Esophagus squamous epithelium (tissue), 5 donors: ENCODE results near the gene STK4. TPM values are rescaled to one million over a fixed set of nuclear protein-coding genes. Genes with fewer than 3 reads are reported as not detected.

ENCODE experiments used
- DNase-seq: peaks from one replicate; lab custom pipeline; 2025; lab: John Stamatoyannopoulos, UW
- H3K27ac ChIP-seq, 4 donors: fragments of 200-600 bp; sonication (generic); one replicate each; pipeline ENCODE4 v1.5.1; 2016 to 2019; ENCODE audit warnings: mild to moderate bottlenecking in 1 of 4
- H3K27me3 ChIP-seq, 4 donors: fragments of 200-600 bp; sonication (generic); 1 replicate in 3 of 4; 2 replicates in 1 of 4; pipeline versions ENCODE4 v1.5.1 to v1.6.0; 2017 to 2021; ENCODE audit warnings: antibody characterized with exemption in 1 of 4
- H3K36me3 ChIP-seq, 3 donors: fragments of 200-600 bp; sonication (generic); one replicate each; pipeline ENCODE4 v1.5.1; 2016 to 2019
- H3K4me1 ChIP-seq, 3 donors: fragments of 200-600 bp; sonication (generic); one replicate each; pipeline ENCODE4 v1.5.1; 2017 to 2019
- H3K4me3 ChIP-seq, 4 donors: fragments of 200-600 bp; sonication (generic); 1 replicate in 3 of 4; 2 replicates in 1 of 4; pipeline ENCODE4 v1.5.1; 2016 to 2019; ENCODE audit warnings: mild to moderate bottlenecking in 2 of 4, moderate library complexity in 1 of 4
- H3K9me3 ChIP-seq, 3 donors: fragments of 200-600 bp; sonication (generic); one replicate each; pipeline ENCODE4 v1.5.1; 2016 to 2019
- POLR2A ChIP-seq, 4 donors: fragments of 450-650 bp; IDR thresholded peaks; one replicate each; pipeline ENCODE4 v1.6.1; 2017; ENCODE audit warnings: antibody characterized with exemption in 4 of 4, mild to moderate bottlenecking in 4 of 4, moderate library complexity in 3 of 4
- WGBS, 2 donors: methylation state at CpG; one replicate each; pipeline ENCODE4 v1.1.5; 2018; 5-methylcytosine and 5-hydroxymethylcytosine counted together
- intact Hi-C: fragments of 100-400 bp; cut with DNase I; formaldehyde crosslinking; loops from one replicate; pipeline ENCODE4 v1.15.0; 2022
- total RNA-seq, 4 donors: library from RNA; depleted of rRNA; stranded (reverse); fragments of >200 nt; gene quantifications; one replicate each; pipeline ENCODE4 v1.1.0, GENCODE V29; 2016
- TF ChIP-seq, protein P1 (sequence below), 6 experiments: fragments of 450-650 bp in 4 of 6; fragments of 200-600 bp in 2 of 6; sonication (generic) in 2 of 6; IDR thresholded peaks; one replicate each; pipeline ENCODE4 v1.5.1; 2016 to 2019; ENCODE audit warnings: antibody characterized with exemption in 6 of 6, mild to moderate bottlenecking in 4 of 6, moderate library complexity in 4 of 6
- donor health status: DM: yes; HTN: yes; CAD: no.

STK4 gene
- total RNA-seq, 4 donors from 2014 or later, result 14.6 to 29.8 (median 17.6) TPM

DNA sequence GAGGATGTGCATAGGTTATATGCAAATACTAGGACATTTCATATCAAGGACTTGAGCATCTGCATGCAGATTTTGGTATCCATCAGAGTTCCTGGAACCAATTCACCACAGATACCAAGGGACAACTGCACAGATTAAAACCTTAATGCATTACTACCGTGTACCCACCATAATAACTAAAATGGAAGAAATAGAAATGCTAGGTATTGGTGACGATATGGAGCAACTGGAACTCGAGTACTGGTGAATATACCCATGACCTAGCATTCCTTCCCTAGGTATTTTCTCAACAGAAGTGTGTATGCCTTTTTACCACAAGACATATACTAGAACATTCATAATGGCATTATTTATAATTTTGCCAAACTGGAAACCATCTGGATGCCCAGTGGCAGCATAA is 116.2 kb downstream of the STK4 start:
- intact Hi-C loops, result no loop called here
- H3K4me3 ChIP-seq, result no peak overlapping the region
- peaks cover 0 to 52% (median 0%) of the 10 kb centered on the region in 3 donors for H3K36me3 ChIP-seq
- no peak overlapping the region for H3K27ac ChIP-seq
- TF ChIP-seq, protein P1, sequence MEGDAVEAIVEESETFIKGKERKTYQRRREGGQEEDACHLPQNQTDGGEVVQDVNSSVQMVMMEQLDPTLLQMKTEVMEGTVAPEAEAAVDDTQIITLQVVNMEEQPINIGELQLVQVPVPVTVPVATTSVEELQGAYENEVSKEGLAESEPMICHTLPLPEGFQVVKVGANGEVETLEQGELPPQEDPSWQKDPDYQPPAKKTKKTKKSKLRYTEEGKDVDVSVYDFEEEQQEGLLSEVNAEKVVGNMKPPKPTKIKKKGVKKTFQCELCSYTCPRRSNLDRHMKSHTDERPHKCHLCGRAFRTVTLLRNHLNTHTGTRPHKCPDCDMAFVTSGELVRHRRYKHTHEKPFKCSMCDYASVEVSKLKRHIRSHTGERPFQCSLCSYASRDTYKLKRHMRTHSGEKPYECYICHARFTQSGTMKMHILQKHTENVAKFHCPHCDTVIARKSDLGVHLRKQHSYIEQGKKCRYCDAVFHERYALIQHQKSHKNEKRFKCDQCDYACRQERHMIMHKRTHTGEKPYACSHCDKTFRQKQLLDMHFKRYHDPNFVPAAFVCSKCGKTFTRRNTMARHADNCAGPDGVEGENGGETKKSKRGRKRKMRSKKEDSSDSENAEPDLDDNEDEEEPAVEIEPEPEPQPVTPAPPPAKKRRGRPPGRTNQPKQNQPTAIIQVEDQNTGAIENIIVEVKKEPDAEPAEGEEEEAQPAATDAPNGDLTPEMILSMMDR (IDR thresholded peaks at IDR 0.05), result no peak
- DNase-seq, result no peak
- H3K4me1 ChIP-seq, result no peaks in the 10 kb centered on the region
- no peaks in the 10 kb centered on the region for H3K27me3 ChIP-seq
- WGBS, 2 donors, result 93 to 97% methylated on average over 3 of the region's 3 CpGs
- peaks cover 0 to 6% (median 0%) of the 10 kb centered on the region in 3 donors for H3K9me3 ChIP-seq

DNA sequence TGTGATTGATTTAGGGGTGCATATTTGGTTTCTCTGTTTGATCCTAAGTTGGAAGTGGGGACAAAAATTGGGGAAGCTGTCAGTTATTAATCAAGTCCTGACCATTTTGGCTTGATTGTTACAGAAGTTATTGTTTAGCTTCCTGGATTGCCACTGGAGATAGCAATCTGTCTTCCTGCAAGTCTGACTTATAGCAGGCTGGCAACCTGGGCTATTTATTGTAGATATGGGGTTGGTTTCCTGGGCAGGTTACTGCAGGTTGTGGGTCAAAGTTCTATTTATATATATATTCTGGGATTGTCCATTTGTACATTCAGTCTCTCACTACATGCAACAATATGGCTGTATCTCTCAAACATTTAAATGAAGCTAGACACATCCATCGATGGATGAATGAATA is 116.8 kb downstream of the STK4 start:
- peaks cover 0 to 45% (median 0%) of the 10 kb centered on the region in 3 donors for H3K36me3 ChIP-seq
- no peak overlapping the region for H3K4me3 ChIP-seq
- no peak for DNase-seq
- TF ChIP-seq, protein P1 (IDR thresholded peaks at IDR 0.05), result no peak
- H3K27me3 ChIP-seq, result no peaks in the 10 kb centered on the region
- intact Hi-C loops, result no loop called here
- H3K4me1 ChIP-seq, result peaks cover 0 to 4% (median 0%) of the 10 kb centered on the region in 3 donors
- 86 to 100% methylated on average over 1 of the region's 1 CpG for WGBS, 2 donors
- no peak overlapping the region for H3K27ac ChIP-seq
- peaks cover 0 to 6% (median 0%) of the 10 kb centered on the region in 3 donors for H3K9me3 ChIP-seq

DNA sequence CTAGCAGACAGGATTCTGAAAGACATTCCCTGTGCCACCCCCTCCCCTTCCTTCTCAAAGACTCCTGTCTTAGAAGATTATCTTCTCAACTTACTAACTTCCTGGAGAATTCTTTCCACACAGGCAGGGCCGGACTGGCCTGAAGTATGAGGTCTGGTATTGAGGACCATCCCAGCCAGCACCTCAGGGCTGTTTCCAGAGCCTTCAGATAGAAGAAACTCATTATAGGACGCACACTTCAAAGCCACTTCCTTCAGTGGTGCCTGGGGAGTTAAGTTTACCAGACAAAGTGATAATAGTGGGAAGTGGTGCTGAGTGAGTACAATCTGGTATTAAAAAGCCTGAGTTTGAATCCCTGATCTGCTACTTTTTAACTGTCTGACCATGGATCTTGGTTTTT is 119.0 kb downstream of the STK4 start:
- no peak for DNase-seq
- Histone ChIP-seq H3K4me3 (no peak overlapping the region), H3K4me1 (peaks cover 0 to 8% (median 0%) of the 10 kb centered on the region in 3 donors), H3K27me3 (no peaks in the 10 kb centered on the region), H3K27ac (no peak overlapping the region), H3K36me3 (peaks cover 0 to 28% (median 0%) of the 10 kb centered on the region in 3 donors), H3K9me3 (peaks cover 0 to 6% (median 0%) of the 10 kb centered on the region in 3 donors)
- 54 to 61% methylated on average over 2 of the region's 2 CpGs for WGBS, 2 donors
- no peak for TF ChIP-seq POLR2A (IDR thresholded peaks at IDR 0.05)
- TF ChIP-seq, protein P1 (IDR thresholded peaks at IDR 0.05), result no peak
- intact Hi-C loops, result no loop called here

DNA sequence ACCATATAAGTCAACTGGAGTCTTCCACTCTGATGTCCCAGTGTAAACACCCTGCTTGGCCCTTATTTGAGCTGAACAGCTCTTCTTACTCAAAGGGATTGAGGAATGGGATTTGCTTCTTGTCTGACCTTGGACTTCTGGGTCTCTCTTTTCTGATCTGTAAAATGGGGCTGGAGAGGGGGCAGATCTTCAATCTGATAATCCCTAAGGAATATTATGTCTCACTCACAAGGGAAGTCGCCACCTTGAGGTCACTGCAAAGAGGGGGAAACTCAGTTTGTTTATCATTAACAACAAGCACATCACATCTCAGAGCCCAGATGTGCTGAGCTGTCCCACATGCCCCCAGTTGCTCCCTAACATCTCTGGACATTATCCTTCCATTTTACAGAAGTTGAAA is 119.6 kb downstream of the STK4 start:
- intact Hi-C loops, result no loop called here
- H3K4me1 ChIP-seq, result peaks cover 0 to 8% (median 0%) of the 10 kb centered on the region in 3 donors
- H3K36me3 ChIP-seq, result peaks cover 0 to 22% (median 0%) of the 10 kb centered on the region in 3 donors
- no peak overlapping the region for H3K27ac ChIP-seq
- H3K27me3 ChIP-seq, result no peaks in the 10 kb centered on the region
- 100% methylated on average over 1 of the region's 1 CpG; no CpG with 5 or more reads in 1 of the 2 donors for WGBS, 2 donors
- no peak overlapping the region for H3K4me3 ChIP-seq
- H3K9me3 ChIP-seq, result peaks cover 0 to 6% (median 0%) of the 10 kb centered on the region in 3 donors
- DNase-seq, result no peak
- TF ChIP-seq POLR2A (IDR thresholded peaks at IDR 0.05), result no peak
- TF ChIP-seq, protein P1 (IDR thresholded peaks at IDR 0.05), result no peak

DNA sequence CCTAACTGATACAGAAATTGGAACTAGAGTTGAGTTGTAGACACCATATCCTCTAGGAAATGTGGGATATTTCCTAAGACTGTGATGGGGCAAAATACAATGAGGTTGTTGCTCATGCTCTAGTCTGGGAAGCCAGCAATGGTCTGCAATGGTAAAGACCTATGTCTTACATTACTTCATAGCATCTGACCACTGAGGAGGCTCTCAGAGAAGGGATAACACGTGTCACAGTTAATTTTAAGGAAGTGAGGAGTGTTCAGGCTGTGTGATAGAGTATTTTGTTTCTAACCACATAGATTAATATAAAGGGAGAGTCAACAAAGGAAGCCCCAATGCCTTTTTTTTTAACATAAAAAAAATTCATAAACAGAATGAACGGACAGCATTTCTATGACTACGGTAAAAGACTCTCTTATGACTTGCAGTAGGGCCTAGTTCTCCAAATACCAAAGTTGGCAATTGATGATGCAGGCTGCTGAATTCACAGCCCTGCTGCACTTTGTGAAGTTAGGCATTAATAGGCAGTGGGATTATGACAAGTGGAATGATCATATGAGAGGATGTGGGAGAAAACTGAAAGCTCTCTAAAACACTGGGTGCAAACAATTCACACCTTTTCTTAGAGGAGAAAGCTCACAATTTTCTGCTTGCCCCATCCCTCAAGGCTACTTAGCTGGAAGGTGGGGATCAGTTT is 120.9 kb downstream of the STK4 start:
- H3K9me3 ChIP-seq, result peaks cover 0 to 1% (median 0%) of the 10 kb centered on the region in 3 donors
- H3K27ac ChIP-seq, result no peak overlapping the region
- no peak for DNase-seq
- H3K4me1 ChIP-seq, result peaks cover 0 to 8% (median 0%) of the 10 kb centered on the region in 3 donors
- peaks cover 0 to 8% (median 0%) of the 10 kb centered on the region in 3 donors for H3K36me3 ChIP-seq
- no peaks in the 10 kb centered on the region for H3K27me3 ChIP-seq
- H3K4me3 ChIP-seq, result no peak overlapping the region
- WGBS, 2 donors, result 73 to 82% methylated on average over 3 of the region's 3 CpGs
- intact Hi-C loops, result no loop called here
- TF ChIP-seq POLR2A (IDR thresholded peaks at IDR 0.05), result no peak
- TF ChIP-seq, protein P1 (IDR thresholded peaks at IDR 0.05), result no peak
